Measurements from ENCODE around the gene COG4.

GRCh38 chr16:70484867-70485266, 38.5 kb downstream of the COG4 start:
- TF ChIP-seq CTCF (IDR thresholded peaks at IDR 0.05; ENCODE audit: borderline replicate concordance, extremely low read depth, low read length, poor library complexity, severe bottlenecking) (no peak), EZH2 (IDR thresholded peaks at IDR 0.05; ENCODE audit: borderline replicate concordance, low read depth, low read length, severe bottlenecking) (no peak)
